HepG2 (cell line): ENCODE measurements around the gene FAIM2. TPM values are rescaled to one million over a fixed set of nuclear protein-coding genes. Genes with fewer than 3 reads are reported as not detected.

Experiments
- ATAC-seq: fragments of 200-7000 bp; cut with Tn5 transposase; 3 replicates; pipeline ENCODE4 v1.9.1; 2020; ENCODE audit warnings: mild to moderate bottlenecking, moderate library complexity
- BruUV-seq: library from RNA; stranded (reverse); fragments of 400-500 nt; replicated peaks from 2 replicates; lab custom pipeline; 2021; lab: Mats Ljungman, UMichigan
- CTCF ChIA-PET: fragments of 300-600 bp; formaldehyde crosslinking; extraction: SDS; loops from one replicate; lab custom pipeline; 2021; ENCODE audit warnings: low total read pairs, inconsistent platforms, low intra/inter-chr PET ratio; lab: Yijun Ruan, JAX
- POLR2A ChIA-PET: fragments of 350-600 bp; sonication (Branson Sonifier 250); formaldehyde crosslinking; loops from one replicate; lab custom pipeline; 2020; ENCODE audit warnings: antibody characterized with exemption, inconsistent platforms; lab: Yijun Ruan, JAX
- DNase-seq: peaks from one replicate; pipeline ENCODE4 v3.0.0-alpha.2; 2015; ENCODE audit warnings: low spot score
- FAIRE-seq: peaks from 3 replicates; lab custom pipeline; 2011; peaks lifted over from hg19 to GRCh38; lab: Jason Lieb, UNC
- H2AFZ ChIP-seq: one replicate; pipeline ENCODE4 v1.6.1; 2011; ENCODE audit warnings: low read length, inconsistent platforms
- H3K27ac ChIP-seq: fragments of 300-600 bp; 3 replicates; pipeline ENCODE4 v1.8.0; 2011; ENCODE audit warnings: mixed run types, mild to moderate bottlenecking, mixed read lengths, low read length, inconsistent platforms; ENCODE audit not compliant: insufficient read depth; ENCODE audit errors: extremely low read length
- H3K27me3 ChIP-seq, 2 experiments: fragments of 200-600 bp in 1 of 2; 2 replicates in 1 of 2; 3 replicates in 1 of 2; pipeline versions ENCODE4 v1.6.0 to v1.8.0; 2011; ENCODE audit warnings: low read length in 2 of 2, mild to moderate bottlenecking in 2 of 2, moderate library complexity in 2 of 2, inconsistent platforms in 1 of 2; ENCODE audit not compliant: insufficient read depth in 2 of 2, control insufficient read depth in 1 of 2
- H3K36me3 ChIP-seq, 2 experiments: fragments of 200-600 bp in 1 of 2; replicated peaks in 1 of 2; 2 replicates in 1 of 2; 3 replicates in 1 of 2; pipeline versions ENCODE4 v1.5.1 to v1.8.0; 2011; ENCODE audit warnings: low read length in 2 of 2, inconsistent platforms in 1 of 2; ENCODE audit not compliant: insufficient read depth in 2 of 2, control insufficient read depth in 1 of 2
- H3K4me1 ChIP-seq: 2 replicates; pipeline ENCODE4 v1.5.1; 2012; ENCODE audit warnings: low read length, inconsistent platforms; ENCODE audit not compliant: insufficient read depth
- H3K4me2 ChIP-seq: 2 replicates; pipeline ENCODE4 v1.6.0; 2011; ENCODE audit warnings: low read depth, low read length, inconsistent platforms
- H3K4me3 ChIP-seq, 3 experiments: fragments of 200-600 bp in 1 of 3; sonication (generic), shearing (Covaris generic) in 1 of 3; replicated peaks in 1 of 3; 2 replicates each; pipeline ENCODE4 v1.5.1; 2011 to 2016; ENCODE audit warnings: low read length in 3 of 3, inconsistent platforms in 2 of 3, low read depth in 2 of 3, mild to moderate bottlenecking in 2 of 3, control low read depth in 1 of 3, mixed read lengths in 1 of 3; ENCODE audit not compliant: insufficient read depth in 1 of 3
- H3K79me2 ChIP-seq: one replicate; pipeline ENCODE4 v1.6.1; 2011; ENCODE audit warnings: low read length, inconsistent platforms; ENCODE audit not compliant: insufficient read depth
- H3K9ac ChIP-seq: 2 replicates; pipeline ENCODE4 v1.6.0; 2011; ENCODE audit warnings: mild to moderate bottlenecking, low read depth, low read length, inconsistent platforms; ENCODE audit not compliant: insufficient read depth
- H3K9me3 ChIP-seq: 2 replicates; pipeline ENCODE4 v1.5.1; 2012; ENCODE audit warnings: mild to moderate bottlenecking, low read length
- H4K20me1 ChIP-seq: 2 replicates; pipeline ENCODE4 v1.6.0; 2011; ENCODE audit warnings: inconsistent platforms, mild to moderate bottlenecking, low read length, moderate library complexity; ENCODE audit not compliant: insufficient read depth
- ATF7-NPFF ChIP-seq: sonication (generic); formaldehyde crosslinking; IDR thresholded peaks from 2 replicates; pipeline ENCODE4 v1.8.1; 2023; ENCODE audit warnings: mild to moderate bottlenecking, low read depth, missing genetic modification reagents, moderate library complexity
- CAMTA2 ChIP-seq: sonication (generic); formaldehyde crosslinking; IDR thresholded peaks from 2 replicates; pipeline ENCODE4 v1.4.0; 2020; ENCODE audit warnings: mild to moderate bottlenecking, missing genetic modification reagents, borderline replicate concordance
- CBX1 ChIP-seq: IDR thresholded peaks from one replicate; pipeline ENCODE4 v1.6.1; 2016; ENCODE audit warnings: antibody characterized with exemption, low read depth
- CHD4 ChIP-seq: fragments of 200-600 bp; sonication (generic); IDR thresholded peaks from 2 replicates; pipeline ENCODE4 v1.7.0; 2017; ENCODE audit warnings: mild to moderate bottlenecking, low read length, borderline replicate concordance
- HNRNPLL ChIP-seq: fragments of 200-400 bp; formaldehyde crosslinking; IDR thresholded peaks from 2 replicates; pipeline ENCODE4 v1.6.1; 2017; ENCODE audit warnings: mild to moderate bottlenecking, low read depth, low read length; ENCODE audit not compliant: poor library complexity, severe bottlenecking
- NFKBIZ ChIP-seq: IDR thresholded peaks from 2 replicates; pipeline ENCODE4 v1.6.1; 2018; ENCODE audit warnings: missing genetic modification reagents, missing compliant biosample characterization
- SIX4 ChIP-seq: sonication (generic); formaldehyde crosslinking; IDR thresholded peaks from 2 replicates; pipeline ENCODE4 v1.4.0; 2020; ENCODE audit warnings: missing genetic modification reagents
- ZNF224 ChIP-seq: sonication (generic); formaldehyde crosslinking; IDR thresholded peaks from 2 replicates; pipeline ENCODE4 v1.5.0; 2020; ENCODE audit warnings: mild to moderate bottlenecking, missing genetic modification reagents
- ZNF513 ChIP-seq: sonication (generic); formaldehyde crosslinking; conservative IDR thresholded peaks from 2 replicates; pipeline ENCODE4 v1.5.0; 2020; ENCODE audit warnings: missing genetic modification reagents
- WGBS: methylation state at CpG from one replicate; pipeline ENCODE4 v1.1.6; 2017; ENCODE audit warnings: low lambda C conversion rate; 5-methylcytosine and 5-hydroxymethylcytosine counted together
- in situ Hi-C: cut with HindIII; loops from 2 replicates; pipeline ENCODE4 v1.10.0; 2017; ENCODE audit warnings: low pct_unique_long_range_greater_than_20kb; ENCODE audit not compliant: extremely low pct_ligation_motif_present
- intact Hi-C: fragments of 100-400 bp; cut with micrococcal nuclease; formaldehyde crosslinking; loops from one replicate; pipeline ENCODE4 v1.10.0; 2022; ENCODE audit not compliant: unreplicated experiment
- polyA plus RNA-seq, 8 experiments: library from polyadenylated mRNA; depleted of rRNA in 3 of 8; stranded (reverse) in 7 of 8; unstranded in 1 of 8; fragments of >200 nt; fragmentation: Illumina TruSeq in 4 of 8; extraction: Trizol in 4 of 8; gene quantifications; 2 replicates each; pipeline versions ENCODE4 v1.2.1 to v1.2.3, GENCODE V29; 2011 to 2016; ENCODE audit warnings: low read depth in 4 of 8, missing spikeins in 1 of 8, mixed read lengths in 1 of 8; ENCODE audit not compliant: insufficient read depth in 1 of 8
- total RNA-seq, 5 experiments: library from RNA; depleted of rRNA; stranded (reverse); fragments of >200 nt; fragmentation: Illumina TruSeq; extraction: Trizol; gene quantifications; 2 replicates each; pipeline ENCODE4 v1.2.3, GENCODE V29; 2016; ENCODE audit warnings: low read depth in 1 of 5

Gene FAIM2
- total and polyA plus RNA-seq, 2 of the 13 experiments (the other 11 are each of a cell fraction or from before 2014, with no cell fraction given): not detected

- Histone ChIP-seq H3K27ac (no peak overlapping the region), H3K4me3 (no peak overlapping the region)
- TF ChIP-seq CHD4: no peak
- TF ChIP-seq CBX1: no peak
- no peak for TF ChIP-seq HNRNPLL
- no peak for TF ChIP-seq NFKBIZ (CRISPR knock-in tag)
- no peak for TF ChIP-seq ATF7-NPFF (CRISPR knock-in tag)
- no peak for TF ChIP-seq SIX4
- no peak for TF ChIP-seq ZNF513 (CRISPR knock-in tag)
- no peak for TF ChIP-seq CAMTA2
- TF ChIP-seq ZNF224: no peak
- TF ChIP-seq, all 625 proteins: peak for 0
- Histone ChIP-seq H3K27me3 (no peaks in the 10 kb centered on the region; a peak in 1 of 5 replicates), H3K36me3 (no peaks in the 10 kb centered on the region), H3K9me3 (no peaks in the 10 kb centered on the region), H3K4me1 (peaks cover 35% of the 10 kb centered on the region), H4K20me1 (peaks cover 4% of the 10 kb centered on the region; the same call in 1 of the 2 replicates), H3K4me2 (no peak overlapping the region), H3K79me2 (peaks cover 10% of the 10 kb centered on the region), H2AFZ (no peak overlapping the region), H3K9ac (no peak overlapping the region)
- in situ Hi-C loops: loop anchor here (10.0 kb wide), 1 partner anchor 57 kb away; no protein-coding TSS in a partner anchor
- DNase-seq (no peak), ATAC-seq (no peak), FAIRE-seq (no peak)
- POLR2A ChIA-PET: interaction anchor here (1.4 to 2.7 kb wide), 2 partner anchors 10 to 12 kb away, joined by 3 to 7 read pairs; partner anchors contain the start of gene BCDIN3D
- CTCF ChIA-PET: no interaction called here
- WGBS: 86% methylated on average over 2 of the region's 2 CpGs
- intact Hi-C loops: no loop called here
- BruUV-seq: no TSS peak
Observed at GRCh38 chr12:49831717-49832116, 72.0 kb downstream of the FAIM2 start.
